ENCODE results near the gene CLPSL2. TPM values are rescaled to one million over a fixed set of nuclear protein-coding genes. Genes with fewer than 3 reads are reported as not detected.

Gene CLPSL2
- total RNA-seq, 1 experiment from 2014 or later, result 1.7 TPM

DNA sequence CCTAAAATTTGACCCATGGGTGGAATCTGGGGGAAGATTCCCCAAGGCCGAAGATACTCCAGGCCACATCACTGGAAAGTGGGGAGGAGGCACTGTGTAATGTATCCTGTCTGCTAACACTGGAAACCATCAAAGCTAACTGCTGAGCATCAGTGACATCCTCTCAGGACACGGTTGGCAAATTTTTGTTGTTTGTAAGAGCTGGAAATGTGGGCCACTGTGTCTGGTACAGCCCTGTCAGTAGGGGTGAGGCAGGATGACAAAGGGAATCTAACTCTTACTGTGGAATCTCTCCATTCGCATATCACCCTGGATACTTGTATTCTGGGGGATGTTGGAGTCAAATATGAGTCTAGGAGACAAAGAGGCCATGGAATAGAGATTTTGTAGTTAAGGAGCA lies 17.0 kb upstream of the CLPSL2 start:
- POLR2A ChIA-PET, result interaction anchor here (0.6 kb wide), 1 partner anchor 140 kb away, joined by 3 read pairs; no protein-coding TSS in a partner anchor
- Histone ChIP-seq H3K79me2 (ENCODE audit: insufficient read depth, low read length) (no peaks in the 10 kb centered on the region), H3K36me3 (ENCODE audit: control insufficient read depth in 1 of 2, insufficient read depth in 2 of 2, low read length in 2 of 2) (no peaks in the 10 kb centered on the region), H3K9ac (ENCODE audit: low read length) (no peak overlapping the region), H3K27me3 (ENCODE audit: insufficient read depth, low read length) (0 out of 2 replicates have a peak, but pooled peaks cover 13% of the 10 kb centered on the region), H3K4me2 (ENCODE audit: low read length) (no peak overlapping the region), H3K27ac (ENCODE audit: low read depth, low read length) (no peak overlapping the region), H3K9me2 (ENCODE audit: insufficient read depth) (no peaks in the 10 kb centered on the region), H3K9me3 (ENCODE audit: control insufficient read depth in 1 of 2, insufficient read depth in 1 of 2, low read depth in 1 of 2, low read length in 2 of 2) (no peaks in the 10 kb centered on the region), H4K20me1 (ENCODE audit: insufficient read depth) (no peaks in the 10 kb centered on the region), H2AFZ (ENCODE audit: low read depth, low read length, poor library complexity, severe bottlenecking) (no peak overlapping the region), H3K4me1 (ENCODE audit: control insufficient read depth in 1 of 2, insufficient read depth in 2 of 2, low read length in 2 of 2) (peaks cover 0 to 11% of the 10 kb centered on the region in 2 experiments; a peak in 1 of 4 replicates), H3K4me3 (replicated peaks in 1 of 2; ENCODE audit: low read depth in 1 of 2, low read length in 2 of 2) (no peak overlapping the region)
- BruUV-seq (replicated peaks), result no TSS peak
- intact Hi-C loops (cut with micrococcal nuclease), result loop anchor here (5.0 kb wide), 2 partner anchors 177 to 237 kb away; no protein-coding TSS in a partner anchor
- ATAC-seq (no peak), DNase-seq (ENCODE audit: low read depth, low spot score) (no peak)
- CTCF ChIA-PET, result interaction anchor here (0.9 kb wide), 1 partner anchor 237 kb away, joined by 5 read pairs; no protein-coding TSS in a partner anchor
- no peak for TF ChIP-seq EZH2phosphoT487 (IDR thresholded peaks at IDR 0.05; ENCODE audit: borderline replicate concordance)
- TF ChIP-seq, protein P1, sequence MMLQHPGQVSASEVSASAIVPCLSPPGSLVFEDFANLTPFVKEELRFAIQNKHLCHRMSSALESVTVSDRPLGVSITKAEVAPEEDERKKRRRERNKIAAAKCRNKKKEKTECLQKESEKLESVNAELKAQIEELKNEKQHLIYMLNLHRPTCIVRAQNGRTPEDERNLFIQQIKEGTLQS (IDR thresholded peaks at IDR 0.05), result no peak
- TF ChIP-seq, protein P2, sequence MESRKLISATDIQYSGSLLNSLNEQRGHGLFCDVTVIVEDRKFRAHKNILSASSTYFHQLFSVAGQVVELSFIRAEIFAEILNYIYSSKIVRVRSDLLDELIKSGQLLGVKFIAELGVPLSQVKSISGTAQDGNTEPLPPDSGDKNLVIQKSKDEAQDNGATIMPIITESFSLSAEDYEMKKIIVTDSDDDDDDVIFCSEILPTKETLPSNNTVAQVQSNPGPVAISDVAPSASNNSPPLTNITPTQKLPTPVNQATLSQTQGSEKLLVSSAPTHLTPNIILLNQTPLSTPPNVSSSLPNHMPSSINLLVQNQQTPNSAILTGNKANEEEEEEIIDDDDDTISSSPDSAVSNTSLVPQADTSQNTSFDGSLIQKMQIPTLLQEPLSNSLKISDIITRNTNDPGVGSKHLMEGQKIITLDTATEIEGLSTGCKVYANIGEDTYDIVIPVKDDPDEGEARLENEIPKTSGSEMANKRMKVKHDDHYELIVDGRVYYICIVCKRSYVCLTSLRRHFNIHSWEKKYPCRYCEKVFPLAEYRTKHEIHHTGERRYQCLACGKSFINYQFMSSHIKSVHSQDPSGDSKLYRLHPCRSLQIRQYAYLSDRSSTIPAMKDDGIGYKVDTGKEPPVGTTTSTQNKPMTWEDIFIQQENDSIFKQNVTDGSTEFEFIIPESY (IDR thresholded peaks at IDR 0.05; ENCODE audit: extremely low read depth, insufficient replicate concordance, low read length), result no peak
- TF ChIP-seq, protein P3, sequence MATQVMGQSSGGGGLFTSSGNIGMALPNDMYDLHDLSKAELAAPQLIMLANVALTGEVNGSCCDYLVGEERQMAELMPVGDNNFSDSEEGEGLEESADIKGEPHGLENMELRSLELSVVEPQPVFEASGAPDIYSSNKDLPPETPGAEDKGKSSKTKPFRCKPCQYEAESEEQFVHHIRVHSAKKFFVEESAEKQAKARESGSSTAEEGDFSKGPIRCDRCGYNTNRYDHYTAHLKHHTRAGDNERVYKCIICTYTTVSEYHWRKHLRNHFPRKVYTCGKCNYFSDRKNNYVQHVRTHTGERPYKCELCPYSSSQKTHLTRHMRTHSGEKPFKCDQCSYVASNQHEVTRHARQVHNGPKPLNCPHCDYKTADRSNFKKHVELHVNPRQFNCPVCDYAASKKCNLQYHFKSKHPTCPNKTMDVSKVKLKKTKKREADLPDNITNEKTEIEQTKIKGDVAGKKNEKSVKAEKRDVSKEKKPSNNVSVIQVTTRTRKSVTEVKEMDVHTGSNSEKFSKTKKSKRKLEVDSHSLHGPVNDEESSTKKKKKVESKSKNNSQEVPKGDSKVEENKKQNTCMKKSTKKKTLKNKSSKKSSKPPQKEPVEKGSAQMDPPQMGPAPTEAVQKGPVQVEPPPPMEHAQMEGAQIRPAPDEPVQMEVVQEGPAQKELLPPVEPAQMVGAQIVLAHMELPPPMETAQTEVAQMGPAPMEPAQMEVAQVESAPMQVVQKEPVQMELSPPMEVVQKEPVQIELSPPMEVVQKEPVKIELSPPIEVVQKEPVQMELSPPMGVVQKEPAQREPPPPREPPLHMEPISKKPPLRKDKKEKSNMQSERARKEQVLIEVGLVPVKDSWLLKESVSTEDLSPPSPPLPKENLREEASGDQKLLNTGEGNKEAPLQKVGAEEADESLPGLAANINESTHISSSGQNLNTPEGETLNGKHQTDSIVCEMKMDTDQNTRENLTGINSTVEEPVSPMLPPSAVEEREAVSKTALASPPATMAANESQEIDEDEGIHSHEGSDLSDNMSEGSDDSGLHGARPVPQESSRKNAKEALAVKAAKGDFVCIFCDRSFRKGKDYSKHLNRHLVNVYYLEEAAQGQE (IDR thresholded peaks at IDR 0.05; ENCODE audit: low read depth), result no peak
- no peak for TF ChIP-seq ZNF274 (IDR thresholded peaks at IDR 0.05; ENCODE audit: low read depth, low read length)
- no peak for TF ChIP-seq EZH2 (IDR thresholded peaks at IDR 0.05)
- no peak for TF ChIP-seq JUND (IDR thresholded peaks at IDR 0.05)
- TF ChIP-seq SIN3A (IDR thresholded peaks at IDR 0.05; ENCODE audit: low read depth), result no peak
- TF ChIP-seq, protein P4, sequence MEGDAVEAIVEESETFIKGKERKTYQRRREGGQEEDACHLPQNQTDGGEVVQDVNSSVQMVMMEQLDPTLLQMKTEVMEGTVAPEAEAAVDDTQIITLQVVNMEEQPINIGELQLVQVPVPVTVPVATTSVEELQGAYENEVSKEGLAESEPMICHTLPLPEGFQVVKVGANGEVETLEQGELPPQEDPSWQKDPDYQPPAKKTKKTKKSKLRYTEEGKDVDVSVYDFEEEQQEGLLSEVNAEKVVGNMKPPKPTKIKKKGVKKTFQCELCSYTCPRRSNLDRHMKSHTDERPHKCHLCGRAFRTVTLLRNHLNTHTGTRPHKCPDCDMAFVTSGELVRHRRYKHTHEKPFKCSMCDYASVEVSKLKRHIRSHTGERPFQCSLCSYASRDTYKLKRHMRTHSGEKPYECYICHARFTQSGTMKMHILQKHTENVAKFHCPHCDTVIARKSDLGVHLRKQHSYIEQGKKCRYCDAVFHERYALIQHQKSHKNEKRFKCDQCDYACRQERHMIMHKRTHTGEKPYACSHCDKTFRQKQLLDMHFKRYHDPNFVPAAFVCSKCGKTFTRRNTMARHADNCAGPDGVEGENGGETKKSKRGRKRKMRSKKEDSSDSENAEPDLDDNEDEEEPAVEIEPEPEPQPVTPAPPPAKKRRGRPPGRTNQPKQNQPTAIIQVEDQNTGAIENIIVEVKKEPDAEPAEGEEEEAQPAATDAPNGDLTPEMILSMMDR (IDR thresholded peaks at IDR 0.05 in 2 of 3, conservative IDR thresholded peaks at IDR 0.05 in 1 of 3; ENCODE audit: borderline replicate concordance in 1 of 3, insufficient read depth in 1 of 3, low read depth in 2 of 3, low read length in 2 of 3), result no peak
- TF ChIP-seq ZFX (IDR thresholded peaks at IDR 0.05), result no peak
- RAD21 ChIA-PET (ENCODE audit: low non-redundant PET in 1 of 2, low total read pairs in 2 of 2, uncharacterized antibody in 2 of 2, unreplicated experiment in 2 of 2), result no interaction called here
